GM23338 (cell line): ENCODE data around the gene TIMP3. TPM values are rescaled to one million over a fixed set of nuclear protein-coding genes. Genes with fewer than 3 reads are reported as not detected.

ENCODE experiments used
- ATAC-seq: fragments of 200-7000 bp; cut with Tn5 transposase; 3 replicates; pipeline ENCODE4 v1.9.1; 2020
- DNase-seq: peaks from one replicate; pipeline ENCODE4 v3.0.0-alpha.2; 2015; ENCODE audit warnings: low spot score
- H2AFZ ChIP-seq: fragments of 200-600 bp; sonication (generic); 2 replicates; pipeline ENCODE4 v1.8.0; 2016; ENCODE audit warnings: antibody characterized with exemption, mild to moderate bottlenecking, moderate library complexity
- H3F3A ChIP-seq: fragments of 200-600 bp; sonication (generic); replicated peaks from 2 replicates; pipeline ENCODE4 v1.8.0; 2017; ENCODE audit warnings: antibody characterized with exemption, mixed run types, low read depth
- H3K27ac ChIP-seq: fragments of 200-600 bp; sonication (generic); 2 replicates; pipeline ENCODE4 v1.6.1; 2016; ENCODE audit warnings: low read depth
- H3K27me3 ChIP-seq: fragments of 200-600 bp; sonication (generic); 2 replicates; pipeline ENCODE4 v1.8.0; 2016; ENCODE audit warnings: mild to moderate bottlenecking, mixed run types, moderate library complexity; ENCODE audit not compliant: insufficient read depth
- H3K36me3 ChIP-seq: fragments of 200-600 bp; sonication (generic); 2 replicates; pipeline ENCODE4 v1.8.0; 2016; ENCODE audit warnings: mild to moderate bottlenecking; ENCODE audit not compliant: insufficient read depth
- H3K4me1 ChIP-seq: fragments of 200-600 bp; sonication (generic); 2 replicates; pipeline ENCODE4 v1.8.0; 2016; ENCODE audit warnings: mild to moderate bottlenecking, moderate library complexity; ENCODE audit not compliant: insufficient read depth
- H3K4me2 ChIP-seq: fragments of 200-600 bp; sonication (generic); 2 replicates; pipeline ENCODE4 v1.7.1; 2017; ENCODE audit warnings: mixed run types
- H3K4me3 ChIP-seq: fragments of 200-600 bp; sonication (generic); 2 replicates; pipeline ENCODE4 v1.6.1; 2016; ENCODE audit warnings: mixed run types
- H3K79me2 ChIP-seq: fragments of 200-600 bp; sonication (generic); replicated peaks from 2 replicates; pipeline ENCODE4 v1.8.0; 2017; ENCODE audit warnings: mild to moderate bottlenecking; ENCODE audit not compliant: insufficient read depth
- H3K9me2 ChIP-seq: fragments of 200-600 bp; sonication (generic); 2 replicates; pipeline ENCODE4 v1.8.0; 2017; ENCODE audit not compliant: insufficient read depth
- H4K20me1 ChIP-seq: fragments of 200-600 bp; sonication (generic); replicated peaks from 2 replicates; pipeline ENCODE4 v1.8.0; 2017; ENCODE audit warnings: mild to moderate bottlenecking; ENCODE audit not compliant: insufficient read depth
- H3K27ac Mint-ChIP-seq: 2 replicates; pipeline ENCODE4 v1.8.0; 2020; ENCODE audit warnings: inconsistent platforms, mild to moderate bottlenecking, moderate library complexity, mixed read lengths
- H3K27me3 Mint-ChIP-seq: 3 replicates; pipeline ENCODE4 v1.8.0; 2022; ENCODE audit warnings: low read depth, mild to moderate bottlenecking, moderate library complexity, mixed read lengths, inconsistent platforms; ENCODE audit not compliant: insufficient read depth, poor library complexity
- H3K36me3 Mint-ChIP-seq: 3 replicates; pipeline ENCODE4 v1.8.0; 2021; ENCODE audit warnings: low read depth, mild to moderate bottlenecking, inconsistent platforms, moderate library complexity, mixed read lengths
- H3K4me1 Mint-ChIP-seq: 3 replicates; pipeline ENCODE4 v1.8.0; 2020; ENCODE audit warnings: mild to moderate bottlenecking, inconsistent platforms, mixed read lengths
- H3K4me3 Mint-ChIP-seq: 3 replicates; pipeline ENCODE4 v1.8.0; 2021; ENCODE audit warnings: moderate library complexity, mild to moderate bottlenecking, inconsistent platforms, mixed read lengths
- H3K9me3 Mint-ChIP-seq: 3 replicates; pipeline ENCODE4 v1.8.0; 2020; ENCODE audit warnings: moderate library complexity, mild to moderate bottlenecking, inconsistent platforms, mixed read lengths
- CREB1 ChIP-seq: fragments of 250-450 bp; sonication (Bioruptor Pico); IDR thresholded peaks from 2 replicates; pipeline ENCODE4 v1.5.0; 2020; ENCODE audit warnings: low read depth, mild to moderate bottlenecking, moderate library complexity
- EZH2 ChIP-seq: fragments of 200-600 bp; sonication (generic); IDR thresholded peaks from one replicate; pipeline ENCODE4 v1.8.0; 2017; ENCODE audit warnings: antibody characterized with exemption, mild to moderate bottlenecking, low read depth; ENCODE audit not compliant: unreplicated experiment
- EZH2phosphoT487 ChIP-seq: fragments of 200-600 bp; sonication (generic); IDR thresholded peaks from one replicate; pipeline ENCODE4 v1.8.1; 2018; ENCODE audit warnings: antibody characterized with exemption; ENCODE audit not compliant: unreplicated experiment
- JUNB ChIP-seq: IDR thresholded peaks from one replicate; pipeline ENCODE4 v1.6.1; 2016; ENCODE audit warnings: antibody characterized with exemption; ENCODE audit not compliant: unreplicated experiment
- NANOG ChIP-seq: IDR thresholded peaks from 2 replicates; pipeline ENCODE4 v1.6.1; 2016; ENCODE audit warnings: antibody characterized with exemption, borderline replicate concordance
- POLR2AphosphoS5 ChIP-seq: IDR thresholded peaks from 2 replicates; pipeline ENCODE4 v1.6.1; 2016; ENCODE audit warnings: antibody characterized with exemption, low read depth
- ZNF114 ChIP-seq: fragments of 250-450 bp; sonication (Bioruptor Pico); IDR thresholded peaks from 2 replicates; pipeline ENCODE4 v1.5.0; 2020; ENCODE audit warnings: mild to moderate bottlenecking, moderate library complexity
- ZNF331 ChIP-seq: fragments of 250-450 bp; sonication (Bioruptor Pico); IDR thresholded peaks from 2 replicates; pipeline ENCODE4 v1.5.0; 2020; ENCODE audit warnings: low read depth, mild to moderate bottlenecking, moderate library complexity
- polyA plus RNA-seq: library from polyadenylated mRNA; unstranded; fragments of >200 nt; fragmentation: Nextera tagmentation; extraction: Ambion mirVana; gene quantifications from 2 replicates; pipeline ENCODE4 v1.2.1, GENCODE V29; 2016
- total RNA-seq: library from RNA; depleted of rRNA; stranded (reverse); fragments of >200 nt; shearing (Covaris generic); gene quantifications from 2 replicates; pipeline ENCODE4 v1.2.3, GENCODE V29; 2014
- TF ChIP-seq, protein P1 (sequence below): IDR thresholded peaks from 2 replicates; pipeline ENCODE4 v1.6.1; 2016; ENCODE audit warnings: antibody characterized with exemption
- TF ChIP-seq, protein P2 (sequence below): IDR thresholded peaks from one replicate; pipeline ENCODE4 v1.6.1; 2018; ENCODE audit warnings: antibody characterized with exemption; ENCODE audit not compliant: unreplicated experiment
- TF ChIP-seq, protein P3 (sequence below), 2 experiments: fragments of 200-600 bp in 1 of 2; sonication (generic) in 1 of 2; conservative IDR thresholded peaks; 2 replicates each; pipeline versions ENCODE4 v1.5.1 to v1.6.1; 2016 to 2017; ENCODE audit warnings: antibody characterized with exemption in 2 of 2, low read depth in 2 of 2, mild to moderate bottlenecking in 2 of 2, moderate library complexity in 1 of 2

TIMP3 gene
- total and polyA plus RNA-seq, 2 experiments from 2014 or later, result 1.4 to 4.3 TPM

DNA sequence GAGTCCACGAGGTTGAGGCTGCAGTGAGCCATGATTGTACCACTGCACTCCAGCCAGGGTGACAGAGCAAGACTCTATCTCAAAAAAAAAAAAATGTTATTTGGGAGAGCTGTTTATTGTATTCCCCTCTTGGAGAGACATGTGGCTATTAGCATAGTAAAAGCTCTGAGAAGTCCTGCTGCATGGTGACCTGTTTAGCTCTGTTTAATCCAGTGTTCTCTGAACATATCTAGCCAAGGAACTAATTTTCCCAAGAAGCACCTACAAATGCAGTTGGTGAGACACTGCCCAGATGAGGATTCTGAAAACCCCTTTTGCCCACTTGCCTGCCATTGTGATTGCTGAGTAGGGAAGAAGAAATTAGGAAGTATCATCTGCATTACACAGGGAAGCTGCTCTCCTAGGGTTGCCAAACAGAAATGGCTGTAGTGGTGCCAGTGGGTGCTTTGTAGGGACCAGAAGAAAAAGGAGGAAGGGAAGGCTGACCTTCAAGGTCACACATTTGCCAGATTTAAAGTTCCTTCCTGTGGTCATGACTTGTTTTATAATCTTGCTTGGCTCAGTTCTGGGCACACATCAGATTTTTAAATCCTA, 15.7 kb downstream of the TIMP3 start:
- Histone ChIP-seq H3F3A (no peaks in the 10 kb centered on the region), H3K4me1 (peaks cover 15% of the 10 kb centered on the region; the same call in 1 of the 2 replicates), H3K27ac (no peak overlapping the region), H2AFZ (no peak overlapping the region), H3K27me3 (no peaks in the 10 kb centered on the region), H3K9me2 (peaks cover 9% of the 10 kb centered on the region; the same call in 1 of the 2 replicates), H4K20me1 (no peaks in the 10 kb centered on the region), H3K4me2 (no peak overlapping the region), H3K4me3 (no peak overlapping the region), H3K79me2 (0 out of 2 replicates have a peak, but pooled peaks cover 4% of the 10 kb centered on the region), H3K36me3 (no peaks in the 10 kb centered on the region)
- Mint-ChIP-seq H3K4me1 (peaks cover 37% of the 10 kb centered on the region), H3K27me3 (peaks cover 9% of the 10 kb centered on the region), H3K4me3 (no peak overlapping the region), H3K27ac (no peak overlapping the region), H3K9me3 (no peaks in the 10 kb centered on the region), H3K36me3 (no peaks in the 10 kb centered on the region)
- TF ChIP-seq EZH2phosphoT487, result no peak
- TF ChIP-seq NANOG, result no peak
- no peak for TF ChIP-seq EZH2
- TF ChIP-seq JUNB, result no peak
- DNase-seq (no peak), ATAC-seq (no peak)

DNA sequence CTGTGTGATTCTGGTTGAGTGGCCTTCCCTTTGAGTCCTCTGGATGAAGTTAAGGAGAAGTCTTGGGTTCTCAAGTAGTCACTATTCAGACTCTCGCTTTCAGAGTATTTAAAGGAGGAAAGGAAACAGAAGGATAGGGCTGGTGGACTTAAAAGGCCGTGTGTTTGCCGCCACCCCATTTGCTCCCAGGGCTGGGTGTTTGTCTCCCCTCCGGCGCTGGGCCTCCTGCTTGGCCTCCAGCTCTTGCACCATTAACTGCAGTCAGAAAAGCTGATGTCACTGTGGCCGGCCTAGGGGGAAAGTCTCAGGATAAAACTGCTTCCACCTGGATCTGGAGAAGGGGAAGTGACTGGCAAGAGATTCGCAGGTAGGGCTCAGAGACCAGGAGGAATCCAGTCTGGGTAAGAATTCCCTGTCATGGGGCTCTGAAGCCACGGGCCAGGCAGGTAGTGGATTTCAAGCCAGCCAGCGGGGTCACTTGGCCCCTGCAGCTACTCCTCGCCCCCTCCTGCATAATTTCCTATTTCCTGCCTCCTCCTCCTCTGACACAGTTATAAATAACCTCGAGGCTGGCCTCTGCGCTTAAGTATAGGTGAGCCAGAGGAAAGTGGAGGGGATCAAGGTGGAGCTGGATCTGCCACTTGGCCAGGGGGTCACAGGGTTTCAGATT, 17.1 kb downstream of the TIMP3 start:
- H3K4me3 Mint-ChIP-seq, result no peak overlapping the region
- Histone ChIP-seq H3K4me3 (no peak overlapping the region), H2AFZ (no peak overlapping the region), H3K27me3 (no peaks in the 10 kb centered on the region), H3K36me3 (no peaks in the 10 kb centered on the region), H4K20me1 (no peaks in the 10 kb centered on the region), H3K9me2 (peaks cover 9% of the 10 kb centered on the region; the same call in 1 of the 2 replicates), H3K27ac (no peak overlapping the region), H3K4me1 (peaks cover 15% of the 10 kb centered on the region; the same call in 1 of the 2 replicates), H3K4me2 (no peak overlapping the region), H3F3A (no peaks in the 10 kb centered on the region), H3K79me2 (no peaks in the 10 kb centered on the region)
- peak overlapping the region; percentile 51 for H3K27ac Mint-ChIP-seq
- peaks cover 39% of the 10 kb centered on the region for H3K4me1 Mint-ChIP-seq
- ATAC-seq (no peak), DNase-seq (no peak)
- no peaks in the 10 kb centered on the region for H3K36me3 Mint-ChIP-seq
- no peaks in the 10 kb centered on the region for H3K9me3 Mint-ChIP-seq
- H3K27me3 Mint-ChIP-seq, result peaks cover 9% of the 10 kb centered on the region
- no peak for TF ChIP-seq POLR2AphosphoS5
- TF ChIP-seq, protein P1, sequence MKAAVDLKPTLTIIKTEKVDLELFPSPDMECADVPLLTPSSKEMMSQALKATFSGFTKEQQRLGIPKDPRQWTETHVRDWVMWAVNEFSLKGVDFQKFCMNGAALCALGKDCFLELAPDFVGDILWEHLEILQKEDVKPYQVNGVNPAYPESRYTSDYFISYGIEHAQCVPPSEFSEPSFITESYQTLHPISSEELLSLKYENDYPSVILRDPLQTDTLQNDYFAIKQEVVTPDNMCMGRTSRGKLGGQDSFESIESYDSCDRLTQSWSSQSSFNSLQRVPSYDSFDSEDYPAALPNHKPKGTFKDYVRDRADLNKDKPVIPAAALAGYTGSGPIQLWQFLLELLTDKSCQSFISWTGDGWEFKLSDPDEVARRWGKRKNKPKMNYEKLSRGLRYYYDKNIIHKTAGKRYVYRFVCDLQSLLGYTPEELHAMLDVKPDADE, result no peak
- no peak for TF ChIP-seq ZNF331 (CRISPR knock-in tag)
- TF ChIP-seq, protein P2, sequence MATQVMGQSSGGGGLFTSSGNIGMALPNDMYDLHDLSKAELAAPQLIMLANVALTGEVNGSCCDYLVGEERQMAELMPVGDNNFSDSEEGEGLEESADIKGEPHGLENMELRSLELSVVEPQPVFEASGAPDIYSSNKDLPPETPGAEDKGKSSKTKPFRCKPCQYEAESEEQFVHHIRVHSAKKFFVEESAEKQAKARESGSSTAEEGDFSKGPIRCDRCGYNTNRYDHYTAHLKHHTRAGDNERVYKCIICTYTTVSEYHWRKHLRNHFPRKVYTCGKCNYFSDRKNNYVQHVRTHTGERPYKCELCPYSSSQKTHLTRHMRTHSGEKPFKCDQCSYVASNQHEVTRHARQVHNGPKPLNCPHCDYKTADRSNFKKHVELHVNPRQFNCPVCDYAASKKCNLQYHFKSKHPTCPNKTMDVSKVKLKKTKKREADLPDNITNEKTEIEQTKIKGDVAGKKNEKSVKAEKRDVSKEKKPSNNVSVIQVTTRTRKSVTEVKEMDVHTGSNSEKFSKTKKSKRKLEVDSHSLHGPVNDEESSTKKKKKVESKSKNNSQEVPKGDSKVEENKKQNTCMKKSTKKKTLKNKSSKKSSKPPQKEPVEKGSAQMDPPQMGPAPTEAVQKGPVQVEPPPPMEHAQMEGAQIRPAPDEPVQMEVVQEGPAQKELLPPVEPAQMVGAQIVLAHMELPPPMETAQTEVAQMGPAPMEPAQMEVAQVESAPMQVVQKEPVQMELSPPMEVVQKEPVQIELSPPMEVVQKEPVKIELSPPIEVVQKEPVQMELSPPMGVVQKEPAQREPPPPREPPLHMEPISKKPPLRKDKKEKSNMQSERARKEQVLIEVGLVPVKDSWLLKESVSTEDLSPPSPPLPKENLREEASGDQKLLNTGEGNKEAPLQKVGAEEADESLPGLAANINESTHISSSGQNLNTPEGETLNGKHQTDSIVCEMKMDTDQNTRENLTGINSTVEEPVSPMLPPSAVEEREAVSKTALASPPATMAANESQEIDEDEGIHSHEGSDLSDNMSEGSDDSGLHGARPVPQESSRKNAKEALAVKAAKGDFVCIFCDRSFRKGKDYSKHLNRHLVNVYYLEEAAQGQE, result no peak
- TF ChIP-seq, protein P3, sequence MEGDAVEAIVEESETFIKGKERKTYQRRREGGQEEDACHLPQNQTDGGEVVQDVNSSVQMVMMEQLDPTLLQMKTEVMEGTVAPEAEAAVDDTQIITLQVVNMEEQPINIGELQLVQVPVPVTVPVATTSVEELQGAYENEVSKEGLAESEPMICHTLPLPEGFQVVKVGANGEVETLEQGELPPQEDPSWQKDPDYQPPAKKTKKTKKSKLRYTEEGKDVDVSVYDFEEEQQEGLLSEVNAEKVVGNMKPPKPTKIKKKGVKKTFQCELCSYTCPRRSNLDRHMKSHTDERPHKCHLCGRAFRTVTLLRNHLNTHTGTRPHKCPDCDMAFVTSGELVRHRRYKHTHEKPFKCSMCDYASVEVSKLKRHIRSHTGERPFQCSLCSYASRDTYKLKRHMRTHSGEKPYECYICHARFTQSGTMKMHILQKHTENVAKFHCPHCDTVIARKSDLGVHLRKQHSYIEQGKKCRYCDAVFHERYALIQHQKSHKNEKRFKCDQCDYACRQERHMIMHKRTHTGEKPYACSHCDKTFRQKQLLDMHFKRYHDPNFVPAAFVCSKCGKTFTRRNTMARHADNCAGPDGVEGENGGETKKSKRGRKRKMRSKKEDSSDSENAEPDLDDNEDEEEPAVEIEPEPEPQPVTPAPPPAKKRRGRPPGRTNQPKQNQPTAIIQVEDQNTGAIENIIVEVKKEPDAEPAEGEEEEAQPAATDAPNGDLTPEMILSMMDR (conservative IDR thresholded peaks at IDR 0.05; ENCODE audit: low read depth in 2 of 2), result no peak
- TF ChIP-seq CREB1, result no peak
- TF ChIP-seq ZNF114 (CRISPR knock-in tag), result no peak
- TF ChIP-seq EZH2phosphoT487, result no peak
- no peak for TF ChIP-seq JUNB
